Neuronal stem cell (in vitro differentiated cells): Measurements from ENCODE around the gene ATG2A. TPM values are rescaled to one million over a fixed set of nuclear protein-coding genes. Genes with fewer than 3 reads are reported as not detected.

Source experiments
- DNase-seq: peaks from one replicate; pipeline ENCODE4 v3.0.0-alpha.2; 2013; ENCODE audit warnings: low spot score
- H2AFZ ChIP-seq: one replicate; pipeline ENCODE4 v1.6.1; 2013; ENCODE audit warnings: mild to moderate bottlenecking, low read length, inconsistent platforms
- H2AK5ac ChIP-seq: 2 replicates; pipeline ENCODE4 v1.6.1; 2013; ENCODE audit warnings: low read depth, mild to moderate bottlenecking, inconsistent platforms, low read length, moderate library complexity, mixed read lengths
- H2BK120ac ChIP-seq: 2 replicates; pipeline ENCODE4 v1.6.1; 2013; ENCODE audit warnings: low read depth, mild to moderate bottlenecking, inconsistent platforms, low read length, moderate library complexity, mixed read lengths
- H2BK12ac ChIP-seq: one replicate; pipeline ENCODE4 v1.6.1; 2013; ENCODE audit warnings: low read length, inconsistent platforms
- H2BK15ac ChIP-seq: 2 replicates; pipeline ENCODE4 v1.6.1; 2013; ENCODE audit warnings: mild to moderate bottlenecking, low read length, inconsistent platforms, mixed read lengths
- H2BK5ac ChIP-seq: one replicate; pipeline ENCODE4 v1.6.1; 2013; ENCODE audit warnings: inconsistent platforms, mild to moderate bottlenecking, low read length, moderate library complexity
- H3K14ac ChIP-seq: one replicate; pipeline ENCODE4 v1.6.1; 2013; ENCODE audit warnings: low read length, inconsistent platforms
- H3K18ac ChIP-seq: 2 replicates; pipeline ENCODE4 v1.6.1; 2013; ENCODE audit warnings: low read length, inconsistent platforms
- H3K23ac ChIP-seq: 2 replicates; pipeline ENCODE4 v1.6.1; 2013; ENCODE audit warnings: low read depth, mild to moderate bottlenecking, mixed read lengths, low read length, inconsistent platforms; ENCODE audit not compliant: poor library complexity
- H3K27ac ChIP-seq: replicated peaks from 3 replicates; pipeline ENCODE4 v1.5.1; 2013; ENCODE audit warnings: low read length, inconsistent platforms
- H3K27me3 ChIP-seq, 3 experiments: 2 replicates each; pipeline ENCODE4 v1.6.1; 2013; ENCODE audit warnings: low read length in 3 of 3, mild to moderate bottlenecking in 2 of 3, inconsistent platforms in 1 of 3, low read depth in 1 of 3, mixed read lengths in 1 of 3, moderate library complexity in 1 of 3; ENCODE audit not compliant: control insufficient read depth in 3 of 3, insufficient read depth in 3 of 3
- H3K36me3 ChIP-seq, 2 donors: replicated peaks in 1 of 2; 2 replicates each; pipeline ENCODE4 v1.6.1; 2013; ENCODE audit warnings: low read length in 2 of 2; ENCODE audit not compliant: control insufficient read depth in 2 of 2, insufficient read depth in 2 of 2
- H3K4ac ChIP-seq: 2 replicates; pipeline ENCODE4 v1.6.1; 2013; ENCODE audit warnings: inconsistent platforms, mild to moderate bottlenecking, low read length, moderate library complexity
- H3K4me1 ChIP-seq, 2 donors: 1 replicate in 1 of 2; 2 replicates in 1 of 2; pipeline ENCODE4 v1.6.1; 2013; ENCODE audit warnings: low read length in 2 of 2, low read depth in 1 of 2; ENCODE audit not compliant: control insufficient read depth in 2 of 2, insufficient read depth in 1 of 2
- H3K4me2 ChIP-seq: one replicate; pipeline ENCODE4 v1.6.1; 2013; ENCODE audit warnings: mild to moderate bottlenecking, low read length, inconsistent platforms; ENCODE audit not compliant: insufficient read depth, poor library complexity, severe bottlenecking
- H3K4me3 ChIP-seq, 2 donors: 2 replicates each; pipeline ENCODE4 v1.5.1; 2013; ENCODE audit warnings: low read length in 2 of 2, mild to moderate bottlenecking in 2 of 2, inconsistent platforms in 1 of 2, moderate library complexity in 1 of 2
- H3K79me1 ChIP-seq: one replicate; pipeline ENCODE4 v1.6.1; 2013; ENCODE audit warnings: low read depth, mild to moderate bottlenecking, inconsistent platforms, low read length, moderate library complexity
- H3K9ac ChIP-seq: one replicate; pipeline ENCODE4 v1.6.1; 2013; ENCODE audit warnings: mild to moderate bottlenecking, low read depth, low read length, inconsistent platforms; ENCODE audit not compliant: poor library complexity
- H3K9me3 ChIP-seq, 2 donors: replicated peaks in 1 of 2; 2 replicates each; pipeline versions ENCODE3 to v1.6.1; 2013; ENCODE audit warnings: low read length in 2 of 2, mild to moderate bottlenecking in 2 of 2, inconsistent platforms in 1 of 2, low read depth in 1 of 2, mixed read lengths in 1 of 2, moderate library complexity in 1 of 2; ENCODE audit not compliant: control insufficient read depth in 2 of 2, insufficient read depth in 1 of 2
- H4K8ac ChIP-seq: one replicate; pipeline ENCODE4 v1.6.1; 2013; ENCODE audit warnings: low read depth, mild to moderate bottlenecking, inconsistent platforms, low read length, moderate library complexity
- H4K91ac ChIP-seq: one replicate; pipeline ENCODE4 v1.6.1; 2013; ENCODE audit warnings: low read length, low read depth, mild to moderate bottlenecking, inconsistent platforms; ENCODE audit not compliant: poor library complexity
- WGBS, 2 donors: extraction: QIAGEN DNeasy Blood & Tissue Kit; methylation state at CpG; one replicate each; pipeline ENCODE4 v1.1.7; 2013; ENCODE audit warnings: missing lambda C conversion rate in 2 of 2, mixed read lengths in 1 of 2; ENCODE audit not compliant: insufficient read length in 2 of 2, insufficient replicate concordance in 1 of 2; ENCODE audit errors: extremely low coverage in 2 of 2; 5-methylcytosine and 5-hydroxymethylcytosine counted together
- polyA plus RNA-seq, 2 experiments: library from polyadenylated mRNA; stranded (reverse); fragments of 200-250 nt; gene quantifications; one replicate each; pipeline ENCODE4 v1.2.3, GENCODE V29; 2013

ATG2A gene
- polyA plus RNA-seq (2013, experiment 1 of 2), result 5.3 TPM
- 5.5 TPM for polyA plus RNA-seq (2013, experiment 2 of 2)

DNA sequence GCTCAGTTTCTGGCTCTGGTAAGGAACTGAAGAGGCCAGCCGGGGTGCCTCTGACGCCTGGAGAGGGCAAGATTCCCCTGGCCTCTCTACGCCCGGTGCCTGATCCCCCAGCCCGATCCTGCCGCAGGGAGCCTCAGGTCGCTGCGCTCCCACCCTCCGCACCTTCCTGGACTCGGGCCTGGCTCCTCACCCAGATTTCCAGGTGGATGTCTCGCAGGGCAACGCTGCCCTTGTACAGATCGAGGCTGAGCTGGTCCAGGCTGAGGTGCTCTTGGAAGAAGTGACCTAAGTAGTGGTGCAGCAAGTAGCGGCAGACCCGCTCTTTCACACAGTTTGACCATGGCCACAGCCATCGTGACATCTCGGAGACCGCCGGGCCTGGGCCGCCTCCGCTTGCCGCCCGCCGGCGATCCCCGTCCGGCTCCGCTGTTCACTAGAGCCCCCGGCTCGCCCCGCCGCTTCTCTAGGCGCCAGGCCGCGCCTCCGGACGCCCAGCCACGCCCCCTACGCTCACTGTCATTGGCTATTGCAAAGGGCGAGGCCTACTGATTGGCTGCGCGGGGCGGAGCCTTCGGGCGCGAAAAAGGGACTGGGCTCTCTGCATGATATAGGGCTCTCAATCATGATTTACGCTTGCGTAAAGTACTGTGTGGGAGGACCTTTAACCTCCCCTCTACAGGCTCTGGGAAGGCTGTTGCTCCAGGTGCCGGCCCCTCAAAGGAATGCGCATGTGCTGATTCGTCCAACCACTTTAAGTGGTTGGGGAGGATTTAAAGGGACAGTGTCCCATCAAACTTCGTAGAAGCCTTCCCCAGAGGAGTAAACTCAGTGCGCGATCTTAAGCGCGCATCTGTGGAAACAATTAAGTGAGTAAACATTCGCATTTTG, at the start of gene ATG2A:
TSS of gene ATG2A (minus strand) at position 435 of the 888 bp plus-strand sequence. CDS start at position 361, 74 bp downstream.
- H4K91ac ChIP-seq, result no peak within 1 kb of the TSS
- H2BK12ac ChIP-seq, result no peak within 1 kb of the TSS
- peak within 1 kb of the TSS; percentile 76 for H2BK5ac ChIP-seq
- H3K79me1 ChIP-seq, result peaks cover 2% of the 10 kb centered on the region
- WGBS, 2 donors, result no CpG with 5 or more reads among the region's 57 CpGs
- peaks cover 4 to 11% of the 10 kb centered on the region in 2 donors for H3K36me3 ChIP-seq
- no peaks in the 10 kb centered on the region for H3K27me3 ChIP-seq
- peak within 1 kb of the TSS; percentile 25 for H3K23ac ChIP-seq
- H2AFZ ChIP-seq, result peak within 1 kb of the TSS; percentile 70
- peak within 1 kb of the TSS; percentile 97 for H3K9ac ChIP-seq
- peak within 1 kb of the TSS; percentile 95 for H3K18ac ChIP-seq
- H4K8ac ChIP-seq, result no peak within 1 kb of the TSS
- peak within 1 kb of the TSS; percentile 90 for H3K4me2 ChIP-seq
- peak within 1 kb of the TSS; percentile 62 for H3K27ac ChIP-seq
- H3K9me3 ChIP-seq, result no peaks in the 10 kb centered on the region
- H2AK5ac ChIP-seq, result peak within 1 kb of the TSS; percentile 57
- peak; percentile 99 for DNase-seq
- H2BK15ac ChIP-seq, result peak within 1 kb of the TSS; percentile 71
- H3K4me1 ChIP-seq, result peaks cover 6 to 10% of the 10 kb centered on the region in 2 donors
- H2BK120ac ChIP-seq, result no peak within 1 kb of the TSS
- peak within 1 kb of the TSS; percentile 69 to 96 for H3K4me3 ChIP-seq
- peak within 1 kb of the TSS; percentile 72 for H3K14ac ChIP-seq
- peak within 1 kb of the TSS; percentile 93 for H3K4ac ChIP-seq

DNA sequence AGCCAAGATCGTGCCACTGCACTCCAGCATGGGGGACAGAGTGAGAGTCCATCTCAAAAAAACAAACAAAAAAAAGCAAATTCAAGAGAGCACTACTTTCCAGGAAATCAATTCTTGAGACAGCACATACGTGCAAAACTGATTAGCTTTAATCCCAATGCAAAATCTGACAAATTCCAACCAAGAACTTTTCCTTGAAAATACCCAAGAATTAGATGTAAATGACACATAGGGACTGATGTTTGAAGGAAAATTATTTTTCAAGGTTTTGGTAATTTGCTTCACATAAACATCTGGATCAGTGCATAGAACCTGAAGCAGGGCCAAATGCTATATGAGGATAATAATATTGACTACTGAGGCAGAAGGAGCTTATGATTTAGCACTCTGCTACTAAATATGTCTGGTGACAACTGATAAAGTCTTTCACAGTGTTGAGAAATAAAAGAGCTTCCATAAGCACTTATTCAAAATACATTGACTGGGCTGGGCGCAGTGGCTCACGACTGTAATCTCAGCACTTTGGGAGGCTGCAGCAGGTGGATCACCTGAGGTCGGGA, 46.1 kb upstream of the ATG2A start:
- H3K14ac ChIP-seq, result no peak overlapping the region
- H3K23ac ChIP-seq, result no peak overlapping the region
- H3K9me3 ChIP-seq, result no peaks in the 10 kb centered on the region
- no peak overlapping the region for H2BK12ac ChIP-seq
- H3K4ac ChIP-seq, result no peak overlapping the region
- H3K36me3 ChIP-seq, result no peaks in the 10 kb centered on the region
- no CpG with 5 or more reads among the region's 5 CpGs for whole genome bisulfite sequencing, 2 donors
- H3K27me3 ChIP-seq, result no peaks in the 10 kb centered on the region
- no peak overlapping the region for H4K91ac ChIP-seq
- no peak overlapping the region for H2BK15ac ChIP-seq
- H2BK120ac ChIP-seq, result no peak overlapping the region
- DNase-seq, result no peak
- H2AK5ac ChIP-seq, result no peak overlapping the region
- H3K27ac ChIP-seq, result no peak overlapping the region
- no peak overlapping the region for H3K9ac ChIP-seq
- H3K4me1 ChIP-seq, result no peaks in the 10 kb centered on the region
- no peak overlapping the region for H3K4me3 ChIP-seq
- no peak overlapping the region for H3K18ac ChIP-seq
- H2BK5ac ChIP-seq, result no peak overlapping the region
- no peak overlapping the region for H4K8ac ChIP-seq
- no peak overlapping the region for H3K4me2 ChIP-seq
- H2AFZ ChIP-seq, result no peak overlapping the region
- no peaks in the 10 kb centered on the region for H3K79me1 ChIP-seq

DNA sequence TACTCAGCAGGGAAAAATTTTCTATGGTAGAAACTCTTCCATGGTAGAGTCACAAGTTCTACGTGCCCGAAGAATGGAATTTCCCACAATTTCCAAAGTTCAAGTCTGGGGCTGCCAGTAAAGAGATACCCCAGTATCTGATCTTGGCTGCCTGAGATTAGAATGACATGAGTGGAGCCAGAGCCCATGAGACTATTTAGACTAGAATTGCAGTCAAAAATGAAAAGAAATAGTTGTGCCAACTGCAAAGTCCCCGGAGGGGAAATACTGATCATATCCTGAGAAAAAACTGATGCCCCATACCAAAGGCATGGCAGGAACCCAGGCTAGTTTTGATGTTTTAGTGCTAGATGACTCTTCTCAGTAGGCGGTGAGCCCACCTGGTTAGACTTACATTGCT, 43.7 kb upstream of the ATG2A start:
- Histone ChIP-seq H3K4me3 (no peak overlapping the region), H2AFZ (no peak overlapping the region), H3K23ac (no peak overlapping the region), H3K9me3 (no peaks in the 10 kb centered on the region), H3K14ac (no peak overlapping the region), H4K91ac (no peak overlapping the region), H3K4me1 (no peaks in the 10 kb centered on the region), H3K36me3 (no peaks in the 10 kb centered on the region), H3K4me2 (no peak overlapping the region), H4K8ac (no peak overlapping the region), H2AK5ac (no peak overlapping the region), H2BK5ac (no peak overlapping the region), H2BK120ac (no peak overlapping the region), H3K27me3 (no peaks in the 10 kb centered on the region), H2BK12ac (no peak overlapping the region), H3K79me1 (no peaks in the 10 kb centered on the region), H3K18ac (no peak overlapping the region), H2BK15ac (no peak overlapping the region), H3K9ac (no peak overlapping the region), H3K4ac (no peak overlapping the region), H3K27ac (no peak overlapping the region)
- no peak for DNase-seq
- no CpG with 5 or more reads among the region's 4 CpGs for WGBS, 2 donors

DNA sequence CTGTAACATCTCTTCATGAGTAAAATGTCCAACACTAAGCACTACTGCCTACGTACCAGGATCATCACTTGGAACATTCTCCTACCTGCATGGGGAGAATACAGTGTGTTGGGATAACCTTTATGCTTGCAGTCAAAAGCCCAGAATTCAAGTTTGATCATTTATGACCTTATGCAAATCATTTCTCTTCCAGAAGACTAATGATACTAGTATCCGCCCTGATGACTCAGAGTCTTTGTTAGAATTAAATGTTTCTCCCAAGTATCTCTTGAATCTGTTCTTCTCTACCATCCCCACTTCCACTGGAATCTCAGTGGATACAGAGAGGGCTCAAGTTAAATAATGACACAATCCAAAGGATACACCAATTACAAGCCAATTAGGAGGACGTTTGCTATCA, 42.5 kb upstream of the ATG2A start:
- no peak overlapping the region for H3K23ac ChIP-seq

More for the DNA sequence above, 42.5 kb upstream of the ATG2A start:
- H3K4ac ChIP-seq, result no peak overlapping the region
- H4K91ac ChIP-seq, result no peak overlapping the region
- H3K9me3 ChIP-seq, result no peaks in the 10 kb centered on the region
- H3K14ac ChIP-seq, result no peak overlapping the region
- H3K4me2 ChIP-seq, result no peak overlapping the region
- no peak overlapping the region for H3K18ac ChIP-seq
- no peaks in the 10 kb centered on the region for H3K79me1 ChIP-seq
- H3K9ac ChIP-seq, result no peak overlapping the region
- H2BK15ac ChIP-seq, result no peak overlapping the region
- H2BK120ac ChIP-seq, result no peak overlapping the region
- H2BK12ac ChIP-seq, result no peak overlapping the region
- H3K4me3 ChIP-seq, result no peak overlapping the region
- no CpG with 5 or more reads among the region's 3 CpGs for WGBS, 2 donors
- H4K8ac ChIP-seq, result no peak overlapping the region
- H3K27ac ChIP-seq, result no peak overlapping the region
- peaks cover 0 to 8% (median 0%) of the 10 kb centered on the region in 3 experiments for H3K27me3 ChIP-seq
- H3K36me3 ChIP-seq, result no peaks in the 10 kb centered on the region
- H2AK5ac ChIP-seq, result no peak overlapping the region
- DNase-seq, result no peak
- H3K4me1 ChIP-seq, result no peaks in the 10 kb centered on the region
- H2AFZ ChIP-seq, result no peak overlapping the region
- H2BK5ac ChIP-seq, result no peak overlapping the region
